Measurements from ENCODE around the gene XRCC3.

- no peak for TF ChIP-seq CTCF (conservative IDR thresholded peaks at IDR 0.05; ENCODE audit: low read depth in 2 of 2)
- 0 out of 2 replicates have a peak, but pooled peaks have one; percentile 10 for TF ChIP-seq POLR2AphosphoS5 (IDR thresholded peaks at IDR 0.05; ENCODE audit: low read depth)
Observed at GRCh38 chr14:103711516-103712431, 3.5 kb downstream of the XRCC3 start.

Measured in GM23338 (cell line).